SK-N-MC (cell line): ENCODE measurements around the gene LBX1.
"Not testable (repeated sequence)": the region's sequence is repeated elsewhere in the genome, so short reads cannot be mapped to it uniquely, and the experiment has no call there.

ENCODE experiments used
- EZH2 ChIP-seq: fragments of 200-600 bp; sonication (generic); IDR thresholded peaks from one replicate; pipeline ENCODE4 v1.6.1; 2017; ENCODE audit warnings: antibody characterized with exemption
- POLR2AphosphoS5 ChIP-seq: IDR thresholded peaks from 2 replicates; pipeline ENCODE4 v1.6.1; 2012; ENCODE audit warnings: mild to moderate bottlenecking, low read depth, low read length, borderline replicate concordance

GRCh38 chr10:101202667-101203066, 26.6 kb downstream of the LBX1 start:
- TF ChIP-seq POLR2AphosphoS5, EZH2: not testable (repeated sequence)
